SU-DHL-6 (cell line): Measurements from ENCODE around the gene INPP4B.

Experiments
- EZH2phosphoT487 ChIP-seq: fragments of 200-600 bp; sonication (generic), shearing (Covaris generic); conservative IDR thresholded peaks from 2 replicates; pipeline ENCODE4 v1.6.1; 2018; ENCODE audit warnings: mild to moderate bottlenecking, antibody characterized with exemption, low read length, moderate library complexity, mixed read lengths
- TF ChIP-seq, protein P1 (sequence below): fragments of 200-600 bp; sonication (generic); IDR thresholded peaks from one replicate; pipeline ENCODE4 v1.5.1; 2017; ENCODE audit warnings: antibody characterized with exemption, mild to moderate bottlenecking, low read length, moderate library complexity; ENCODE audit not compliant: insufficient read depth, poor library complexity, severe bottlenecking

DNA sequence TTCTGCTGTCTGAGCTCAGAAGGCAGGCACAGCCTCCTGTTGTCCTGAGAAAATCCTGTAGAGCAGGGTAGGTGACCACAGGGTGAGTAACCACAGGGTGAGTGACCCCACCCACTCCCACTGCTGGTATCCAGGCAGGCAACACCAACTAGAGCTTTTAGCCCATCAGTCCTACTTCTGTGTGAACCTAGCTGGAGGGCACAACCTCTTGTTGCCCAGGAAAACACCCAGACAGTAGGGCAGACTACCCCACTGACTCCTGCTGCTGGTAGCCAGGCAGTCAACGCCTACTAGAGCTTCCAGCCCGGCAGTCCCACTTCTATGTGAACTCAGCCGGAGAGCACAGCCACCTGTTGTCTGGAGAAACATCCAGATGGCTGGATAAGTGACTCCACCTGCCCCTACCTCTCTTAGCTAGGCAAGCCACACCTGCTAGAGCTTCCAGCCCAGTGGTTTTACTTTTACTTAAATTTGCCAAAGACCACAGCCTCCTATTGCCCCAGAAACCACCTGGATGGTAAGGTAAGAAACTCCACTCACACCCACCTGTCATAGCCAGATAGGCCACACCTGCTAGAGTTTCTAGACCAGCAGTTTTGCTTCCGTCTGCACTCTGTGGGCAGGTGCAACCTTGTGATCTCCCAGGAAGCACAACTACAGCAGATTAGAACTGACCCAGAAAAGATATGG lies 371.6 kb downstream of the INPP4B start:
- TF ChIP-seq, protein P1, sequence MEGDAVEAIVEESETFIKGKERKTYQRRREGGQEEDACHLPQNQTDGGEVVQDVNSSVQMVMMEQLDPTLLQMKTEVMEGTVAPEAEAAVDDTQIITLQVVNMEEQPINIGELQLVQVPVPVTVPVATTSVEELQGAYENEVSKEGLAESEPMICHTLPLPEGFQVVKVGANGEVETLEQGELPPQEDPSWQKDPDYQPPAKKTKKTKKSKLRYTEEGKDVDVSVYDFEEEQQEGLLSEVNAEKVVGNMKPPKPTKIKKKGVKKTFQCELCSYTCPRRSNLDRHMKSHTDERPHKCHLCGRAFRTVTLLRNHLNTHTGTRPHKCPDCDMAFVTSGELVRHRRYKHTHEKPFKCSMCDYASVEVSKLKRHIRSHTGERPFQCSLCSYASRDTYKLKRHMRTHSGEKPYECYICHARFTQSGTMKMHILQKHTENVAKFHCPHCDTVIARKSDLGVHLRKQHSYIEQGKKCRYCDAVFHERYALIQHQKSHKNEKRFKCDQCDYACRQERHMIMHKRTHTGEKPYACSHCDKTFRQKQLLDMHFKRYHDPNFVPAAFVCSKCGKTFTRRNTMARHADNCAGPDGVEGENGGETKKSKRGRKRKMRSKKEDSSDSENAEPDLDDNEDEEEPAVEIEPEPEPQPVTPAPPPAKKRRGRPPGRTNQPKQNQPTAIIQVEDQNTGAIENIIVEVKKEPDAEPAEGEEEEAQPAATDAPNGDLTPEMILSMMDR = no peak
- TF ChIP-seq EZH2phosphoT487 = no peak
